IMR-90 (cell line): ENCODE results near the gene CCDC51. TPM values are rescaled to one million over a fixed set of nuclear protein-coding genes. Genes with fewer than 3 reads are reported as not detected.

Source experiments
- ATAC-seq: fragments of 200-7000 bp; cut with Tn5 transposase; 2 replicates; pipeline ENCODE4 v1.9.1; 2020; ENCODE audit warnings: low read depth, mild to moderate bottlenecking, moderate library complexity
- BruUV-seq: library from RNA; stranded (reverse); fragments of 400-500 nt; replicated peaks from 2 replicates; lab custom pipeline; 2021; lab: Mats Ljungman, UMichigan
- CTCF ChIA-PET: fragments of 300-600 bp; formaldehyde crosslinking; extraction: SDS; loops from one replicate; lab custom pipeline; 2021; ENCODE audit warnings: antibody characterized with exemption; lab: Yijun Ruan, JAX
- POLR2A ChIA-PET: fragments of 300-600 bp; sonication (Branson Sonifier 250); formaldehyde crosslinking; loops from one replicate; lab custom pipeline; 2022; ENCODE audit warnings: antibody characterized with exemption; ENCODE audit not compliant: unreplicated experiment; lab: Charles Lee
- DNase-seq: peaks from one replicate; pipeline ENCODE4 v3.0.0; 2013
- H2AFZ ChIP-seq: replicated peaks from 2 replicates; pipeline ENCODE3; 2013; ENCODE audit warnings: low read length, mild to moderate bottlenecking; ENCODE audit not compliant: poor library complexity
- H2AK5ac ChIP-seq: 2 replicates; pipeline ENCODE4 v1.6.1; 2013; ENCODE audit warnings: low read depth, low read length, inconsistent platforms
- H2AK9ac ChIP-seq: replicated peaks from 2 replicates; pipeline ENCODE3; 2013; ENCODE audit warnings: mild to moderate bottlenecking, low read depth, low read length, moderate library complexity; ENCODE audit not compliant: poor library complexity
- H2BK120ac ChIP-seq: 2 replicates; pipeline ENCODE4 v1.6.1; 2013; ENCODE audit warnings: low read depth, low read length, inconsistent platforms
- H2BK15ac ChIP-seq: 3 replicates; pipeline ENCODE4 v1.6.1; 2013; ENCODE audit warnings: low read depth, low read length, inconsistent platforms
- H2BK20ac ChIP-seq: 2 replicates; pipeline ENCODE4 v1.6.1; 2013; ENCODE audit warnings: low read depth, mild to moderate bottlenecking, inconsistent platforms, low read length, moderate library complexity
- H2BK5ac ChIP-seq: 2 replicates; pipeline ENCODE4 v1.6.1; 2013; ENCODE audit warnings: mild to moderate bottlenecking, low read depth, low read length, inconsistent platforms; ENCODE audit not compliant: poor library complexity, severe bottlenecking
- H3K14ac ChIP-seq: replicated peaks from 2 replicates; pipeline ENCODE4 v1.6.1; 2013; ENCODE audit warnings: low read depth, low read length, inconsistent platforms
- H3K18ac ChIP-seq: 2 replicates; pipeline ENCODE4 v1.6.1; 2013; ENCODE audit warnings: low read depth, low read length, control low read depth
- H3K23ac ChIP-seq: 2 replicates; pipeline ENCODE4 v1.6.1; 2013; ENCODE audit warnings: low read depth, low read length, inconsistent platforms
- H3K27ac ChIP-seq: 2 replicates; pipeline ENCODE4 v1.5.1; 2013; ENCODE audit warnings: mild to moderate bottlenecking, control low read depth, low read length; ENCODE audit not compliant: insufficient read depth
- H3K27me3 ChIP-seq: 2 replicates; pipeline ENCODE4 v1.6.1; 2013; ENCODE audit warnings: low read length; ENCODE audit not compliant: control insufficient read depth, insufficient read depth
- H3K36me3 ChIP-seq: 2 replicates; pipeline ENCODE4 v1.6.1; 2013; ENCODE audit warnings: low read length, mixed read lengths; ENCODE audit not compliant: control insufficient read depth, insufficient read depth
- H3K4ac ChIP-seq: 2 replicates; pipeline ENCODE4 v1.6.1; 2013; ENCODE audit warnings: low read depth, low read length, inconsistent platforms
- H3K4me1 ChIP-seq: 2 replicates; pipeline ENCODE4 v1.6.1; 2013; ENCODE audit warnings: low read length, mixed read lengths; ENCODE audit not compliant: control insufficient read depth, insufficient read depth
- H3K4me2 ChIP-seq: 2 replicates; pipeline ENCODE4 v1.6.1; 2013; ENCODE audit warnings: low read depth, mild to moderate bottlenecking, control low read depth, low read length, moderate library complexity
- H3K4me3 ChIP-seq: 2 replicates; pipeline ENCODE4 v1.5.1; 2013; ENCODE audit warnings: low read depth, mild to moderate bottlenecking, control low read depth, low read length, moderate library complexity; ENCODE audit not compliant: insufficient read depth
- H3K56ac ChIP-seq: 2 replicates; pipeline ENCODE4 v1.6.1; 2013; ENCODE audit warnings: low read length, inconsistent platforms; ENCODE audit not compliant: insufficient read depth; ENCODE audit errors: extremely low read depth
- H3K79me1 ChIP-seq, 2 experiments: 2 replicates each; pipeline ENCODE4 v1.6.1; 2013; ENCODE audit warnings: low read length in 2 of 2, inconsistent platforms in 1 of 2, low read depth in 1 of 2
- H3K9ac ChIP-seq: 2 replicates; pipeline ENCODE4 v1.6.1; 2013; ENCODE audit warnings: low read depth, low read length, control low read depth
- H3K9me1 ChIP-seq: 2 replicates; pipeline ENCODE4 v1.6.1; 2013; ENCODE audit warnings: low read length, inconsistent platforms; ENCODE audit not compliant: insufficient read depth
- H3K9me3 ChIP-seq: 2 replicates; pipeline ENCODE4 v1.6.1; 2013; ENCODE audit warnings: low read length; ENCODE audit not compliant: control insufficient read depth, insufficient read depth
- H4K20me1 ChIP-seq: 2 replicates; pipeline ENCODE4 v1.6.1; 2013; ENCODE audit warnings: low read length, inconsistent platforms; ENCODE audit not compliant: insufficient read depth
- H4K5ac ChIP-seq: 2 replicates; pipeline ENCODE4 v1.6.1; 2013; ENCODE audit warnings: mild to moderate bottlenecking, low read depth, low read length, control low read depth
- H4K8ac ChIP-seq, 2 experiments: 2 replicates each; pipeline ENCODE4 v1.6.1; 2013; ENCODE audit warnings: low read depth in 2 of 2, low read length in 2 of 2, control low read depth in 1 of 2, inconsistent platforms in 1 of 2
- H4K91ac ChIP-seq: 2 replicates; pipeline ENCODE4 v1.6.1; 2013; ENCODE audit warnings: low read depth, low read length, inconsistent platforms; ENCODE audit not compliant: insufficient read depth
- BHLHE40 ChIP-seq: fragments of 150-350 bp; IDR thresholded peaks from 2 replicates; pipeline ENCODE4 v1.6.1; 2016; ENCODE audit warnings: mild to moderate bottlenecking, low read depth, low read length
- CEBPB ChIP-seq: IDR thresholded peaks from 2 replicates; pipeline ENCODE4 v1.6.1; 2012; ENCODE audit warnings: low read depth, low read length, improper control_type of control experiment
- CHD1 ChIP-seq: IDR thresholded peaks from 2 replicates; pipeline ENCODE4 v1.6.1; 2012; ENCODE audit warnings: low read depth, low read length, improper control_type of control experiment
- CTCF ChIP-seq: conservative IDR thresholded peaks from 2 replicates; pipeline ENCODE4 v1.5.1; 2012; ENCODE audit warnings: mild to moderate bottlenecking, low read depth, low read length, improper control_type of control experiment
- ELK1 ChIP-seq: fragments of 150-350 bp; IDR thresholded peaks from 2 replicates; pipeline ENCODE4 v1.6.1; 2016; ENCODE audit warnings: low read depth, mild to moderate bottlenecking, low read length, moderate library complexity, borderline replicate concordance
- FOS ChIP-seq: fragments of 150-350 bp; IDR thresholded peaks from 2 replicates; pipeline ENCODE4 v1.6.1; 2016; ENCODE audit warnings: low read depth, low read length
- MAFK ChIP-seq: IDR thresholded peaks from 2 replicates; pipeline ENCODE4 v1.6.1; 2012; ENCODE audit warnings: low read depth, low read length, improper control_type of control experiment
- MAZ ChIP-seq: IDR thresholded peaks from 2 replicates; pipeline ENCODE4 v1.6.1; 2012; ENCODE audit warnings: low read depth, mild to moderate bottlenecking, low read length, improper control_type of control experiment, moderate library complexity, borderline replicate concordance
- MXI1 ChIP-seq: IDR thresholded peaks from 2 replicates; pipeline ENCODE4 v1.6.1; 2012; ENCODE audit warnings: low read depth, mild to moderate bottlenecking, low read length, moderate library complexity, borderline replicate concordance
- POLR2A ChIP-seq: IDR thresholded peaks from 2 replicates; pipeline ENCODE4 v1.6.1; 2012; ENCODE audit warnings: mild to moderate bottlenecking, low read depth, low read length
- RAD21 ChIP-seq: IDR thresholded peaks from 2 replicates; pipeline ENCODE4 v1.6.1; 2012; ENCODE audit warnings: low read length, improper control_type of control experiment
- RCOR1 ChIP-seq: IDR thresholded peaks from 2 replicates; pipeline ENCODE4 v1.6.1; 2012; ENCODE audit warnings: mild to moderate bottlenecking, low read length, improper control_type of control experiment; ENCODE audit not compliant: insufficient replicate concordance
- RFX5 ChIP-seq: IDR thresholded peaks from 2 replicates; pipeline ENCODE4 v1.8.0; 2012; ENCODE audit warnings: low read depth, mild to moderate bottlenecking, low read length, moderate library complexity
- SMC3 ChIP-seq: fragments of 150-350 bp; IDR thresholded peaks from 2 replicates; pipeline ENCODE4 v1.6.1; 2016; ENCODE audit warnings: low read depth, mild to moderate bottlenecking, antibody characterized with exemption, low read length, moderate library complexity
- WGBS, 2 experiments: methylation state at CpG; one replicate each; pipeline versions ENCODE4 v1.1.5 to v1.1.7; 2013; ENCODE audit warnings: missing lambda C conversion rate in 2 of 2; ENCODE audit not compliant: insufficient read length in 1 of 2; ENCODE audit errors: extremely low coverage in 2 of 2; 5-methylcytosine and 5-hydroxymethylcytosine counted together
- dilution Hi-C: fragments of 300-500 bp; cut with HindIII; formaldehyde crosslinking; loops from one replicate; pipeline ENCODE4 v1.14.3; 2018; ENCODE audit warnings: low sequenced_read_pairs; ENCODE audit not compliant: unreplicated experiment
- in situ Hi-C: fragments of 300-500 bp; cut with MboI; formaldehyde crosslinking; loops from 3 replicates; pipeline ENCODE4 v1.14.3; 2019; ENCODE audit warnings: low sequenced_read_pairs, inconsistent platforms, mixed read lengths
- intact Hi-C: fragments of 100-400 bp; cut with micrococcal nuclease; formaldehyde crosslinking; loops from 2 replicates; pipeline ENCODE4 v1.10.0; 2022
- polyA plus RNA-seq, 3 experiments: library from polyadenylated mRNA; depleted of rRNA; stranded (reverse); fragments of >200 nt; gene quantifications; 2 replicates each; pipeline ENCODE4 v1.2.3, GENCODE V29; 2012; ENCODE audit warnings: low replicate concordance in 1 of 3
- total RNA-seq: library from RNA; depleted of rRNA; stranded (reverse); fragments of >200 nt; gene quantifications from 2 replicates; pipeline ENCODE4 v1.2.3, GENCODE V29; 2012

CCDC51 gene
- total and polyA plus RNA-seq, 2 of the 4 experiments (the other 2 are of a cell fraction): 11.0 to 16.1 TPM

GRCh38 chr3:48472923-48473616, 33.2 kb upstream of the CCDC51 start:
- peaks cover 4 to 51% of the 10 kb centered on the region in 2 experiments for H3K79me1 ChIP-seq
- peak overlapping the region; percentile 89 for H2BK120ac ChIP-seq
- peak overlapping the region; percentile 82; the same call in 2 of the 3 replicates for H2BK15ac ChIP-seq
- H3K9me1 ChIP-seq: peaks cover 12% of the 10 kb centered on the region; the same call in 1 of the 2 replicates
- peak overlapping the region; percentile 100 for H3K14ac ChIP-seq
- DNase-seq (peak; percentile 91), ATAC-seq (peak; percentile 92)
- H4K91ac ChIP-seq: peak overlapping the region; percentile 93
- POLR2A ChIA-PET: interaction anchor here (0.5 to 0.6 kb wide), 2 partner anchors 11 to 50 kb away, joined by 3 read pairs; no protein-coding TSS in a partner anchor
- dilution Hi-C loops (no loop called here), intact Hi-C loops (loop anchor here (2.0 kb wide), 2 partner anchors 76 to 162 kb away; partner anchors contain the start of gene SLC26A6), in situ Hi-C loops (no loop called here)
- H3K9me3 ChIP-seq: no peaks in the 10 kb centered on the region
- H4K5ac ChIP-seq: peak overlapping the region; percentile 77
- peak overlapping the region; percentile 94 for H2BK5ac ChIP-seq
- peak overlapping the region; percentile 72 for H3K18ac ChIP-seq
- H2BK20ac ChIP-seq: peak overlapping the region; percentile 50; the same call in 1 of the 2 replicates
- peak overlapping the region; percentile 99 for H2AK9ac ChIP-seq
- peaks cover 24% of the 10 kb centered on the region for H3K36me3 ChIP-seq
- H3K27me3 ChIP-seq: no peaks in the 10 kb centered on the region
- 15% methylated on average over 5 of the region's 17 CpGs; no CpG with 5 or more reads in 1 of the 2 experiments for WGBS, 2 experiments
- H2AK5ac ChIP-seq: peak overlapping the region; percentile 98
- peak overlapping the region; percentile 91 to 97 for H4K8ac ChIP-seq
- peak overlapping the region; percentile 68 for H3K4me3 ChIP-seq
- H3K4me2 ChIP-seq: peak overlapping the region; percentile 59
- peaks cover 6% of the 10 kb centered on the region for H3K4me1 ChIP-seq
- no TSS peak for BruUV-seq
- peak overlapping the region; percentile 95 for H2AFZ ChIP-seq
- H3K56ac ChIP-seq: peak overlapping the region; percentile 91
- no peaks in the 10 kb centered on the region; the same call in 1 of the 2 replicates for H4K20me1 ChIP-seq
- H3K23ac ChIP-seq: peak overlapping the region; percentile 100
- CTCF ChIA-PET: interaction anchor here (0.5 to 1.6 kb wide), 5 partner anchors 36 to 76 kb away, joined by 3 to 4 read pairs (median 3); no protein-coding TSS in a partner anchor
- peak overlapping the region; percentile 94 for H3K27ac ChIP-seq
- H3K9ac ChIP-seq: peak overlapping the region; percentile 96
- peak overlapping the region; percentile 100 for H3K4ac ChIP-seq
- TF ChIP-seq ELK1: no peak
- peak; percentile 30; the same call in 1 of the 2 replicates for TF ChIP-seq CTCF
- TF ChIP-seq MAZ: peak; percentile 96
- TF ChIP-seq CHD1: no peak
- no peak for TF ChIP-seq MXI1
- no peak for TF ChIP-seq RAD21
- no peak for TF ChIP-seq BHLHE40
- peak; percentile 91 for TF ChIP-seq POLR2A
- TF ChIP-seq RCOR1: peak; percentile 55
- no peak for TF ChIP-seq RFX5
- TF ChIP-seq MAFK: no peak
- TF ChIP-seq CEBPB: no peak
- TF ChIP-seq SMC3: no peak
- TF ChIP-seq FOS: no peak
